WTC11 (cell line): ENCODE results near the gene ITSN1.

Source experiments
- CBFB ChIP-seq: sonication (generic); formaldehyde crosslinking; IDR thresholded peaks from 2 replicates; pipeline ENCODE4 v1.8.1; 2022; ENCODE audit warnings: mild to moderate bottlenecking, low read depth, missing genetic modification reagents
- ELF4 ChIP-seq: sonication (generic); formaldehyde crosslinking; IDR thresholded peaks from 2 replicates; pipeline ENCODE4 v1.8.1; 2022; ENCODE audit warnings: low read depth, mild to moderate bottlenecking, moderate library complexity, missing genetic modification reagents
- ETV6 ChIP-seq: sonication (generic); formaldehyde crosslinking; IDR thresholded peaks from 2 replicates; pipeline ENCODE4 v1.8.1; 2022; ENCODE audit warnings: mild to moderate bottlenecking, missing genetic modification reagents
- FOXP1 ChIP-seq: sonication (generic); formaldehyde crosslinking; IDR thresholded peaks from 2 replicates; pipeline ENCODE4 v1.8.0; 2022; ENCODE audit warnings: missing genetic modification reagents, mild to moderate bottlenecking, moderate library complexity, borderline replicate concordance
- NR1H2 ChIP-seq: sonication (generic); formaldehyde crosslinking; IDR thresholded peaks from 2 replicates; pipeline ENCODE4 v1.9.0; 2021; ENCODE audit warnings: mild to moderate bottlenecking, moderate library complexity, missing genetic modification reagents
- SP1 ChIP-seq: sonication (generic); formaldehyde crosslinking; conservative IDR thresholded peaks from 2 replicates; pipeline ENCODE4 v1.8.1; 2022; ENCODE audit warnings: missing genetic modification reagents
- TF ChIP-seq, protein P1 (sequence below): fragments of 200-600 bp; IDR thresholded peaks from 2 replicates; pipeline ENCODE4 v1.8.0; 2022; ENCODE audit warnings: antibody characterized with exemption
- TF ChIP-seq, protein P2 (sequence below): sonication (generic); formaldehyde crosslinking; IDR thresholded peaks from 2 replicates; pipeline ENCODE4 v1.8.0; 2022; ENCODE audit warnings: mild to moderate bottlenecking, missing genetic modification reagents
- TF ChIP-seq, protein P3 (sequence below): sonication (generic); formaldehyde crosslinking; IDR thresholded peaks from 2 replicates; pipeline ENCODE4 v1.8.1; 2022; ENCODE audit warnings: mild to moderate bottlenecking, missing genetic modification reagents, moderate library complexity, borderline replicate concordance

DNA sequence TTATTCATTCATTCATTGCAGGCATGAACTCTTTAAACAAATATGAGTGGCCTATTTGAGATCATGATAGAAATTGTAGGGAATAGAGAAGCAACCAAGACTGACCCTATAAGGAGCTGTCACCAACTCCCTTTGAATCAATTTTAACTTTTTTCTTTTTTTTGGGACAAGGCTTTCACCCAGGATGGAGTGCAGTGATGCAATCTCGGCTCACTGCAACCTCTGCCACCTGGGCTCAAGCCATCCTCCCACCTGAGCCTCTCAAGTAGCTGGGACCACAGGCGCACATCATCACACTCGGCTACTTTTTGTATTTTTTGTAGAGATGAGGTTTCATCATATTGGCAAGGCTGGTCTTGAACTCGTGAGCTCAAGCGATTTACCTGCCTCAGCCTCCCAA lies 290.4 kb downstream of the ITSN1 start:
- no peak for TF ChIP-seq CBFB (CRISPR knock-in tag)
- TF ChIP-seq, protein P1, sequence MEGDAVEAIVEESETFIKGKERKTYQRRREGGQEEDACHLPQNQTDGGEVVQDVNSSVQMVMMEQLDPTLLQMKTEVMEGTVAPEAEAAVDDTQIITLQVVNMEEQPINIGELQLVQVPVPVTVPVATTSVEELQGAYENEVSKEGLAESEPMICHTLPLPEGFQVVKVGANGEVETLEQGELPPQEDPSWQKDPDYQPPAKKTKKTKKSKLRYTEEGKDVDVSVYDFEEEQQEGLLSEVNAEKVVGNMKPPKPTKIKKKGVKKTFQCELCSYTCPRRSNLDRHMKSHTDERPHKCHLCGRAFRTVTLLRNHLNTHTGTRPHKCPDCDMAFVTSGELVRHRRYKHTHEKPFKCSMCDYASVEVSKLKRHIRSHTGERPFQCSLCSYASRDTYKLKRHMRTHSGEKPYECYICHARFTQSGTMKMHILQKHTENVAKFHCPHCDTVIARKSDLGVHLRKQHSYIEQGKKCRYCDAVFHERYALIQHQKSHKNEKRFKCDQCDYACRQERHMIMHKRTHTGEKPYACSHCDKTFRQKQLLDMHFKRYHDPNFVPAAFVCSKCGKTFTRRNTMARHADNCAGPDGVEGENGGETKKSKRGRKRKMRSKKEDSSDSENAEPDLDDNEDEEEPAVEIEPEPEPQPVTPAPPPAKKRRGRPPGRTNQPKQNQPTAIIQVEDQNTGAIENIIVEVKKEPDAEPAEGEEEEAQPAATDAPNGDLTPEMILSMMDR = no peak
- TF ChIP-seq ETV6 = no peak
- TF ChIP-seq SP1 (CRISPR knock-in tag) = no peak
- no peak for TF ChIP-seq ELF4 (CRISPR knock-in tag)
- TF ChIP-seq, protein P2, sequence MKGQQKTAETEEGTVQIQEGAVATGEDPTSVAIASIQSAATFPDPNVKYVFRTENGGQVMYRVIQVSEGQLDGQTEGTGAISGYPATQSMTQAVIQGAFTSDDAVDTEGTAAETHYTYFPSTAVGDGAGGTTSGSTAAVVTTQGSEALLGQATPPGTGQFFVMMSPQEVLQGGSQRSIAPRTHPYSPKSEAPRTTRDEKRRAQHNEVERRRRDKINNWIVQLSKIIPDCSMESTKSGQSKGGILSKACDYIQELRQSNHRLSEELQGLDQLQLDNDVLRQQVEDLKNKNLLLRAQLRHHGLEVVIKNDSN = no peak
- TF ChIP-seq, protein P3, sequence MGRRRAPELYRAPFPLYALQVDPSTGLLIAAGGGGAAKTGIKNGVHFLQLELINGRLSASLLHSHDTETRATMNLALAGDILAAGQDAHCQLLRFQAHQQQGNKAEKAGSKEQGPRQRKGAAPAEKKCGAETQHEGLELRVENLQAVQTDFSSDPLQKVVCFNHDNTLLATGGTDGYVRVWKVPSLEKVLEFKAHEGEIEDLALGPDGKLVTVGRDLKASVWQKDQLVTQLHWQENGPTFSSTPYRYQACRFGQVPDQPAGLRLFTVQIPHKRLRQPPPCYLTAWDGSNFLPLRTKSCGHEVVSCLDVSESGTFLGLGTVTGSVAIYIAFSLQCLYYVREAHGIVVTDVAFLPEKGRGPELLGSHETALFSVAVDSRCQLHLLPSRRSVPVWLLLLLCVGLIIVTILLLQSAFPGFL (CRISPR knock-in tag) = no peak
- no peak for TF ChIP-seq NR1H2 (CRISPR knock-in tag)
- TF ChIP-seq FOXP1 (CRISPR knock-in tag) = no peak
